B cell (primary cell): ENCODE results near the gene INPP5B. TPM values are rescaled to one million over a fixed set of nuclear protein-coding genes. Genes with fewer than 3 reads are reported as not detected.

Source experiments
- ATAC-seq: fragments of 200-7000 bp; cut with Tn5 transposase; one replicate; pipeline ENCODE4 v1.10.0; 2021; ENCODE audit warnings: low read depth, mild to moderate bottlenecking, moderate number of reproducible peaks, moderate library complexity
- CTCF ChIA-PET: fragments of 350-600 bp; sonication (Branson Sonifier 250); formaldehyde crosslinking; loops from one replicate; lab custom pipeline; 2021; ENCODE audit warnings: antibody characterized with exemption, inconsistent platforms; lab: Charles Lee
- POLR2A ChIA-PET: fragments of 350-600 bp; sonication (Branson Sonifier 250); formaldehyde crosslinking; loops from one replicate; lab custom pipeline; 2021; ENCODE audit warnings: antibody characterized with exemption; lab: Charles Lee
- DNase-seq: peaks from one replicate; pipeline ENCODE4 v3.0.0; 2013
- H2AFZ ChIP-seq: 2 replicates; pipeline ENCODE4 v1.6.1; 2012; ENCODE audit warnings: mild to moderate bottlenecking, low read depth, low read length; ENCODE audit not compliant: insufficient read depth, poor library complexity, severe bottlenecking
- H3K27ac ChIP-seq, 2 donors: 1 replicate in 1 of 2; 2 replicates in 1 of 2; pipeline ENCODE4 v1.5.1; 2012 to 2013; ENCODE audit warnings: low read length in 2 of 2, mild to moderate bottlenecking in 2 of 2, moderate library complexity in 1 of 2
- H3K27me3 ChIP-seq, 4 experiments: fragments of 200-600 bp in 1 of 4; sonication (generic) in 1 of 4; replicated peaks in 1 of 4; 1 replicate in 2 of 4; 2 replicates in 2 of 4; pipeline versions ENCODE4 v1.6.1 to v1.7.0; 2013 to 2016; ENCODE audit warnings: low read length in 3 of 4, mild to moderate bottlenecking in 2 of 4, mixed read lengths in 1 of 4, moderate library complexity in 1 of 4; ENCODE audit not compliant: insufficient read depth in 4 of 4, control insufficient read depth in 3 of 4; ENCODE audit errors: control extremely low read depth in 1 of 4
- H3K36me3 ChIP-seq, 2 experiments: replicated peaks in 1 of 2; 1 replicate in 1 of 2; 2 replicates in 1 of 2; pipeline versions ENCODE4 v1.6.1 to v1.7.1; 2013; ENCODE audit warnings: low read length in 1 of 2; ENCODE audit not compliant: insufficient read depth in 2 of 2, control insufficient read depth in 1 of 2; ENCODE audit errors: control extremely low read depth in 1 of 2, extremely low read depth in 1 of 2
- H3K4me1 ChIP-seq, 2 donors: fragments of 200-600 bp in 1 of 2; sonication (generic) in 1 of 2; 1 replicate in 1 of 2; 2 replicates in 1 of 2; pipeline versions ENCODE4 v1.5.1 to v1.6.1; 2013 to 2017; ENCODE audit warnings: low read length in 2 of 2; ENCODE audit not compliant: control insufficient read depth in 2 of 2, insufficient read depth in 2 of 2
- H3K4me2 ChIP-seq: replicated peaks from 2 replicates; pipeline ENCODE3; 2012; ENCODE audit warnings: mild to moderate bottlenecking, low read depth, low read length; ENCODE audit not compliant: poor library complexity, severe bottlenecking
- H3K4me3 ChIP-seq, 5 experiments: fragments of 200-600 bp in 1 of 5; sonication (generic) in 1 of 5; 1 replicate in 3 of 5; 2 replicates in 2 of 5; pipeline versions ENCODE4 v1.5.1 to v1.7.0; 2011 to 2016; ENCODE audit warnings: low read length in 4 of 5, mild to moderate bottlenecking in 4 of 5, low read depth in 2 of 5, control low read depth in 1 of 5, moderate library complexity in 1 of 5; ENCODE audit not compliant: insufficient read depth in 1 of 5; ENCODE audit errors: control extremely low read depth in 1 of 5, extremely low read depth in 1 of 5
- H3K79me2 ChIP-seq: fragments of 200-600 bp; sonication (generic); one replicate; pipeline ENCODE4 v1.6.0; 2016; ENCODE audit warnings: low read length; ENCODE audit not compliant: control insufficient read depth, insufficient read depth
- H3K9ac ChIP-seq: fragments of 200-600 bp; sonication (generic); 2 replicates; pipeline ENCODE4 v1.6.1; 2017; ENCODE audit warnings: mild to moderate bottlenecking, low read length, moderate library complexity
- H3K9me3 ChIP-seq, 3 donors: one replicate each; pipeline versions ENCODE4 v1.6.1 to v1.7.1; 2013; ENCODE audit warnings: low read length in 2 of 3; ENCODE audit not compliant: control insufficient read depth in 2 of 3, insufficient read depth in 1 of 3; ENCODE audit errors: control extremely low read depth in 1 of 3
- H4K20me1 ChIP-seq: 2 replicates; pipeline ENCODE4 v1.6.0; 2012; ENCODE audit warnings: mild to moderate bottlenecking, low read length; ENCODE audit not compliant: insufficient read depth, control insufficient read depth, poor library complexity, severe bottlenecking
- H3K27ac Mint-ChIP-seq: one replicate; pipeline ENCODE4 v1.8.0; 2021; ENCODE audit warnings: mixed read lengths
- H3K27me3 Mint-ChIP-seq: one replicate; pipeline ENCODE4 v1.8.0; 2021; ENCODE audit warnings: mixed read lengths
- H3K4me1 Mint-ChIP-seq: one replicate; pipeline ENCODE4 v1.8.0; 2021; ENCODE audit warnings: mixed read lengths
- H3K4me3 Mint-ChIP-seq: one replicate; pipeline ENCODE4 v1.8.0; 2021; ENCODE audit warnings: mixed read lengths
- H3K9me3 Mint-ChIP-seq: one replicate; pipeline ENCODE4 v1.8.0; 2022; ENCODE audit warnings: mixed read lengths; ENCODE audit not compliant: insufficient read depth
- CTCF ChIP-seq: fragments of 200-600 bp; IDR thresholded peaks from one replicate; pipeline ENCODE4 v1.8.0; 2022; ENCODE audit warnings: antibody characterized with exemption, mild to moderate bottlenecking
- EZH2 ChIP-seq: IDR thresholded peaks from 2 replicates; pipeline ENCODE4 v1.6.1; 2012; ENCODE audit warnings: borderline replicate concordance, low read depth, mild to moderate bottlenecking, moderate library complexity, low read length; ENCODE audit not compliant: insufficient read depth, poor library complexity, severe bottlenecking
- WGBS: methylation state at CpG from one replicate; pipeline ENCODE4 v1.1.5; 2013; ENCODE audit warnings: missing lambda C conversion rate; ENCODE audit not compliant: insufficient coverage; 5-methylcytosine and 5-hydroxymethylcytosine counted together
- intact Hi-C: fragments of 100-400 bp; cut with micrococcal nuclease; formaldehyde crosslinking; loops from one replicate; pipeline ENCODE4 v1.10.0; 2022
- polyA plus RNA-seq: library from polyadenylated mRNA; depleted of rRNA; stranded (reverse); fragments of >200 nt; gene quantifications from 2 replicates; pipeline ENCODE4 v1.2.3, GENCODE V29; 2012
- total RNA-seq, 2 donors: library from RNA; stranded (reverse); fragments of 120-200 nt in 1 of 2; gene quantifications; 1 replicate in 1 of 2; 2 replicates in 1 of 2; pipeline versions ENCODE4 v1.2.3 to v1.2.4, GENCODE V29; 2013 to 2022

Gene INPP5B
- total and polyA plus RNA-seq, 2 donors (not counting 1 experiment from before 2014, with no cell fraction given) = 45.4 to 63.3 TPM

GRCh38 chr1:37932759-37933158 is 14.1 kb downstream of the INPP5B start:
- no peak overlapping the region for H3K9ac ChIP-seq
- Mint-ChIP-seq H3K4me3 (peak overlapping the region; percentile 69), H3K27me3 (no peaks in the 10 kb centered on the region), H3K4me1 (peaks cover 33% of the 10 kb centered on the region), H3K27ac (no peak overlapping the region), H3K9me3 (no peaks in the 10 kb centered on the region)
- H3K4me2 ChIP-seq = no peak overlapping the region
- no peaks in the 10 kb centered on the region for H3K27me3 ChIP-seq
- no peak for TF ChIP-seq EZH2
- no peak for TF ChIP-seq CTCF
- H4K20me1 ChIP-seq = no peaks in the 10 kb centered on the region
- DNase-seq (no peak), ATAC-seq (no peak)
- no peak overlapping the region for H2AFZ ChIP-seq
- H3K4me1 ChIP-seq = peaks cover 10 to 20% of the 10 kb centered on the region in 2 donors
- H3K36me3 ChIP-seq = no peaks in the 10 kb centered on the region
- ChIA-PET CTCF (interaction anchor here (2.1 kb wide), 1 partner anchor 15 kb away, joined by 8 read pairs; the partner anchor contains the start of gene INPP5B), POLR2A (no interaction called here)
- no peak overlapping the region for H3K4me3 ChIP-seq
- H3K79me2 ChIP-seq = peaks cover 53% of the 10 kb centered on the region
- no CpG with 5 or more reads among the region's 4 CpGs for WGBS
- H3K9me3 ChIP-seq = no peaks in the 10 kb centered on the region
- no peak overlapping the region for H3K27ac ChIP-seq
- intact Hi-C loops = no loop called here

GRCh38 chr1:37931361-37932158 is 15.3 kb downstream of the INPP5B start:
- peak overlapping the region in 1 of 2 donors; percentile 80 for H3K27ac ChIP-seq
- intact Hi-C loops = loop anchor here (1.0 to 2.0 kb wide), 6 partner anchors 8 to 927 kb away; partner anchors contain the start of genes CDCA8, INPP5B, MTF1 and RRAGC
- H3K27me3 Mint-ChIP-seq = no peaks in the 10 kb centered on the region
- peaks cover 61% of the 10 kb centered on the region for H3K79me2 ChIP-seq
- 1% methylated on average over 68 of the region's 68 CpGs for WGBS
- H3K9ac ChIP-seq = peak overlapping the region; percentile 90
- no peaks in the 10 kb centered on the region for H3K27me3 ChIP-seq
- ATAC-seq (peak; percentile 99), DNase-seq (peak; percentile 97)
- peak overlapping the region; percentile 69 to 98 (median 97) for H3K4me3 ChIP-seq
- POLR2A ChIA-PET = interaction anchor here (0.6 to 1.4 kb wide), 5 partner anchors 9 to 122 kb away, joined by 3 to 4 read pairs (median 4); partner anchors contain the start of gene INPP5B
- H3K4me2 ChIP-seq = peak overlapping the region; percentile 78
- CTCF ChIA-PET = interaction anchor here (0.9 to 2.3 kb wide), 4 partner anchors 8 to 72 kb away, joined by 3 to 8 read pairs (median 8); partner anchors contain the start of genes INPP5B and MTF1
- H3K4me1 Mint-ChIP-seq = peaks cover 42% of the 10 kb centered on the region
- H3K27ac Mint-ChIP-seq = peak overlapping the region; percentile 83
- no peaks in the 10 kb centered on the region for H3K36me3 ChIP-seq
- H4K20me1 ChIP-seq = no peaks in the 10 kb centered on the region
- TF ChIP-seq EZH2 = no peak
- no peak for TF ChIP-seq CTCF
- peaks cover 18 to 28% of the 10 kb centered on the region in 2 donors for H3K4me1 ChIP-seq
- no peaks in the 10 kb centered on the region for H3K9me3 Mint-ChIP-seq
- peak overlapping the region; percentile 94 for H2AFZ ChIP-seq
- H3K9me3 ChIP-seq = no peaks in the 10 kb centered on the region
- H3K4me3 Mint-ChIP-seq = peak overlapping the region; percentile 89
